ENCODE measurements around the gene LARP4.

DNA sequence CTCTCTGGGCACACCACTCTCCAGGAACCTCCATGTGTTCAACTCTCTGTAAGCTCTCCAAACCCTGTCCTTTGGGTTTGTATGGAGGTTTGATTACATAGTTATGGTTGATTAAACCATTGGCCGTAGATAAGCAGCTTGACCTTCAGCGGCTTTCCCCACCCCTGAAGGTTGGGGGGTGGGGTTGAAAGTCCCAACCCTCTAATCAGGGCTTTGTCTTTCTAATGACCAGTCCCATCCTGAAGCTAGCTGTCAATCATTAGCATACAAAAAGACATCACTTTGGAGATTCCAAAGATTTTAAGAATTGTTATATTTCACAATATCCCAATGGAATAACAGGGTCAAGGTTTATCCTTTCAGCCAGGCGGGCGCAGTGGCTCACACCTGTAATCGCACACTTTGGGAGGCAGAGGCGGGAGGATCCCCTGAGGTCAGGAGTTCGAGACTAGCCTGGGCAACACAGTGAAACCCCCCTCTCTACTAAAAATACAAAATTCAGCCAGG lies 12.7 kb upstream of the LARP4 start:
- TF ChIP-seq, protein P1, sequence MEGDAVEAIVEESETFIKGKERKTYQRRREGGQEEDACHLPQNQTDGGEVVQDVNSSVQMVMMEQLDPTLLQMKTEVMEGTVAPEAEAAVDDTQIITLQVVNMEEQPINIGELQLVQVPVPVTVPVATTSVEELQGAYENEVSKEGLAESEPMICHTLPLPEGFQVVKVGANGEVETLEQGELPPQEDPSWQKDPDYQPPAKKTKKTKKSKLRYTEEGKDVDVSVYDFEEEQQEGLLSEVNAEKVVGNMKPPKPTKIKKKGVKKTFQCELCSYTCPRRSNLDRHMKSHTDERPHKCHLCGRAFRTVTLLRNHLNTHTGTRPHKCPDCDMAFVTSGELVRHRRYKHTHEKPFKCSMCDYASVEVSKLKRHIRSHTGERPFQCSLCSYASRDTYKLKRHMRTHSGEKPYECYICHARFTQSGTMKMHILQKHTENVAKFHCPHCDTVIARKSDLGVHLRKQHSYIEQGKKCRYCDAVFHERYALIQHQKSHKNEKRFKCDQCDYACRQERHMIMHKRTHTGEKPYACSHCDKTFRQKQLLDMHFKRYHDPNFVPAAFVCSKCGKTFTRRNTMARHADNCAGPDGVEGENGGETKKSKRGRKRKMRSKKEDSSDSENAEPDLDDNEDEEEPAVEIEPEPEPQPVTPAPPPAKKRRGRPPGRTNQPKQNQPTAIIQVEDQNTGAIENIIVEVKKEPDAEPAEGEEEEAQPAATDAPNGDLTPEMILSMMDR (conservative IDR thresholded peaks at IDR 0.05 in 1 of 2, IDR thresholded peaks at IDR 0.05 in 1 of 2; ENCODE audit: extremely low read depth in 1 of 2, insufficient read depth in 1 of 2, low read depth in 1 of 2, low read length in 2 of 2): no peak
- TF ChIP-seq EZH2 (IDR thresholded peaks at IDR 0.05; ENCODE audit: borderline replicate concordance, low read length): no peak

Measured in mammary epithelial cell (primary cell).